ENCODE results near the gene CACNA1C. TPM values are rescaled to one million over a fixed set of nuclear protein-coding genes. Genes with fewer than 3 reads are reported as not detected.

The CACNA1C gene
- total RNA-seq, 4 donors from 2014 or later, result 1.4 to 3.7 (median 2.2) TPM

- H3K4me3 ChIP-seq, result no peak overlapping the region
- peak; percentile 13 to 20 for DNase-seq (ENCODE audit: low spot score in 2 of 2)
- no peak overlapping the region for H3K27ac ChIP-seq
- no peak for TF ChIP-seq POLR2A (IDR thresholded peaks at IDR 0.05)
- TF ChIP-seq POLR2AphosphoS5 (IDR thresholded peaks at IDR 0.05), result no peak
- no peak for TF ChIP-seq CTCF (IDR thresholded peaks at IDR 0.05)
- TF ChIP-seq EP300 (IDR thresholded peaks at IDR 0.05), result no peak
- 82% methylated on average over 11 of the region's 11 CpGs for WGBS
- H3K27me3 ChIP-seq, result no peaks in the 10 kb centered on the region
- H3K4me1 ChIP-seq, result peaks cover under 1% of the 10 kb centered on the region
- H3K9me3 ChIP-seq, result no peaks in the 10 kb centered on the region
- H3K36me3 ChIP-seq, result no peaks in the 10 kb centered on the region
Measured at GRCh38 chr12:2363836-2364609, 311.2 kb downstream of the CACNA1C start.

GRCh38 chr12:2364631-2365051 is 311.9 kb downstream of the CACNA1C start:
- H3K27me3 ChIP-seq, result no peaks in the 10 kb centered on the region
- TF ChIP-seq EP300 (IDR thresholded peaks at IDR 0.05), result no peak
- no peak for TF ChIP-seq CTCF (IDR thresholded peaks at IDR 0.05)
- TF ChIP-seq POLR2A (IDR thresholded peaks at IDR 0.05), result no peak
- no peak for TF ChIP-seq POLR2AphosphoS5 (IDR thresholded peaks at IDR 0.05)
- no peaks in the 10 kb centered on the region for H3K9me3 ChIP-seq
- peak; percentile 16 to 54 for DNase-seq (ENCODE audit: low spot score in 2 of 2)
- H3K4me3 ChIP-seq, result no peak overlapping the region
- H3K27ac ChIP-seq, result no peak overlapping the region
- H3K4me1 ChIP-seq, result no peaks in the 10 kb centered on the region
- no peaks in the 10 kb centered on the region for H3K36me3 ChIP-seq
- 74% methylated on average over 9 of the region's 9 CpGs for WGBS

GRCh38 chr12:2366711-2367110 is 313.9 kb downstream of the CACNA1C start:
- Histone ChIP-seq H3K36me3 (no peaks in the 10 kb centered on the region), H3K27me3 (no peaks in the 10 kb centered on the region), H3K4me1 (no peaks in the 10 kb centered on the region), H3K27ac (no peak overlapping the region), H3K9me3 (no peaks in the 10 kb centered on the region), H3K4me3 (no peak overlapping the region)
- WGBS, result 65% methylated on average over 3 of the region's 3 CpGs
- TF ChIP-seq EP300 (IDR thresholded peaks at IDR 0.05) (no peak), POLR2A (IDR thresholded peaks at IDR 0.05) (no peak), POLR2AphosphoS5 (IDR thresholded peaks at IDR 0.05) (no peak), CTCF (IDR thresholded peaks at IDR 0.05) (no peak)
- DNase-seq (ENCODE audit: low spot score in 2 of 2), result peak in 1 of 2 donors; percentile 3

GRCh38 chr12:2372178-2372577 is 319.4 kb downstream of the CACNA1C start:
- WGBS, result 84% methylated on average over 6 of the region's 6 CpGs
- peak in 1 of 2 donors; percentile 15 for DNase-seq (ENCODE audit: low spot score in 2 of 2)
- no peaks in the 10 kb centered on the region for H3K27me3 ChIP-seq
- no peak for TF ChIP-seq POLR2A (IDR thresholded peaks at IDR 0.05)
- no peak for TF ChIP-seq POLR2AphosphoS5 (IDR thresholded peaks at IDR 0.05)
- no peak for TF ChIP-seq EP300 (IDR thresholded peaks at IDR 0.05)
- no peak for TF ChIP-seq CTCF (IDR thresholded peaks at IDR 0.05)
- no peaks in the 10 kb centered on the region for H3K4me1 ChIP-seq
- H3K36me3 ChIP-seq, result no peaks in the 10 kb centered on the region
- no peak overlapping the region for H3K27ac ChIP-seq
- H3K4me3 ChIP-seq, result no peak overlapping the region
- no peaks in the 10 kb centered on the region for H3K9me3 ChIP-seq

- H3K36me3 ChIP-seq, result no peaks in the 10 kb centered on the region
- H3K9me3 ChIP-seq, result no peaks in the 10 kb centered on the region
- H3K27me3 ChIP-seq, result no peaks in the 10 kb centered on the region
- TF ChIP-seq POLR2A (IDR thresholded peaks at IDR 0.05), result no peak
- TF ChIP-seq CTCF (IDR thresholded peaks at IDR 0.05), result no peak
- TF ChIP-seq EP300 (IDR thresholded peaks at IDR 0.05), result no peak
- no peak for TF ChIP-seq POLR2AphosphoS5 (IDR thresholded peaks at IDR 0.05)
- no peak overlapping the region for H3K27ac ChIP-seq
- peak in 1 of 2 donors; percentile 53 for DNase-seq (ENCODE audit: low spot score in 2 of 2)
- no peaks in the 10 kb centered on the region for H3K4me1 ChIP-seq
- 83% methylated on average over 11 of the region's 12 CpGs for WGBS
- no peak overlapping the region for H3K4me3 ChIP-seq
Measured at GRCh38 chr12:2372735-2373134, 319.9 kb downstream of the CACNA1C start.

Measured in suprapubic skin (tissue), 4 donors.